ENCODE results near the gene PBX3.

DNA sequence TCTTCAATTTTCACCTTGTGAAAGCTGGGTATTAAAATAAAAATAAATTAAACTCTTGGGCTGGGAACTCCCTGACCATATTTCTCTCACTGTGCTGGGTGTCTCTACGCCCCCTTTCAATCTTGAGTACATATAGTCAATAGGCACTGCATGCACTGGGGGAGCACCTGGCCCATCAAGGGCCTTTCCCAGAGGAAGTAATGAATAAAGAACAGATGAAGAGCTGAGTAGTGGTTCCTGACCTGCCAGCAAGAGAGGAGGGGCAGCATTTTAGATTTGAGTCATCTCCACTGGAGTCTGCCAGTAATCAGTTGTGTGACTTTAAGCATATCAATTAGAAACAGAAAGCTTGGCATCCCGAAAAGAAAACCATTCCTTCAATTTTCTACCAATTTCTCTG, 46.4 kb upstream of the PBX3 start:
- TF ChIP-seq SUZ12 (IDR thresholded peaks at IDR 0.05; ENCODE audit: extremely low read depth, insufficient read depth, insufficient read length) (no peak), YY1 (IDR thresholded peaks at IDR 0.05; ENCODE audit: insufficient read depth, insufficient read length) (no peak), ZNF274 (IDR thresholded peaks at IDR 0.05; ENCODE audit: low read depth, low read length) (no peak)

All from NT2/D1 (cell line).